ENCODE measurements around the gene TCF4.

The TCF4 gene

GRCh38 chr18:55253814-55254213, 334.2 kb downstream of the TCF4 start:
- DNase-seq = no peak
- intact Hi-C loops (cut with DNase I) = no loop called here

- no peak for DNase-seq
- intact Hi-C loops (cut with DNase I) = no loop called here
Measured at GRCh38 chr18:55252901-55253300, 335.1 kb downstream of the TCF4 start.

GRCh38 chr18:55252053-55252675, 335.8 kb downstream of the TCF4 start:
- no peak for DNase-seq
- intact Hi-C loops (cut with DNase I) = no loop called here

GRCh38 chr18:55251254-55251971, 336.6 kb downstream of the TCF4 start:
- DNase-seq = no peak
- intact Hi-C loops (cut with DNase I) = no loop called here

GRCh38 chr18:55250768-55251173, 337.2 kb downstream of the TCF4 start:
- intact Hi-C loops (cut with DNase I) = no loop called here
- DNase-seq = no peak

GRCh38 chr18:55249550-55249949, 338.4 kb downstream of the TCF4 start:
- intact Hi-C loops (cut with DNase I) = no loop called here

GRCh38 chr18:55248495-55248894, 339.5 kb downstream of the TCF4 start:
- intact Hi-C loops (cut with DNase I) = no loop called here
- no peak for DNase-seq

More at GRCh38 chr18:55249550-55249949, 338.4 kb downstream of the TCF4 start:
- DNase-seq = no peak

- DNase-seq = no peak
- intact Hi-C loops (cut with DNase I) = no loop called here
Measured at GRCh38 chr18:55247032-55247431, 341.0 kb downstream of the TCF4 start.

GRCh38 chr18:55246278-55246677, 341.7 kb downstream of the TCF4 start:
- intact Hi-C loops (cut with DNase I) = no loop called here
- DNase-seq = no peak

- intact Hi-C loops (cut with DNase I) = no loop called here
- no peak for DNase-seq
Measured at GRCh38 chr18:55245211-55245614, 342.8 kb downstream of the TCF4 start.

GRCh38 chr18:55244546-55244945, 343.4 kb downstream of the TCF4 start:
- intact Hi-C loops (cut with DNase I) = no loop called here
- DNase-seq = no peak

- no peak for DNase-seq
- intact Hi-C loops (cut with DNase I) = no loop called here
Measured at GRCh38 chr18:55243857-55244256, 344.1 kb downstream of the TCF4 start.

GRCh38 chr18:55243255-55243654, 344.7 kb downstream of the TCF4 start:
- intact Hi-C loops (cut with DNase I) = no loop called here
- DNase-seq = no peak

- DNase-seq = no peak
- intact Hi-C loops (cut with DNase I) = no loop called here
Measured at GRCh38 chr18:55240978-55241377, 347.0 kb downstream of the TCF4 start.

- intact Hi-C loops (cut with DNase I) = loop anchor here (5.0 to 10.0 kb wide), 3 partner anchors 83 to 1335 kb away; partner anchors contain the start of gene TCF4
- no peak for DNase-seq
Measured at GRCh38 chr18:55239740-55240139, 348.3 kb downstream of the TCF4 start.

- intact Hi-C loops (cut with DNase I) = loop anchor here (5.0 to 10.0 kb wide), 3 partner anchors 85 to 1337 kb away; partner anchors contain the start of gene TCF4
- peak in 3 of 42 donors; percentile 18 to 32 (median 20) for DNase-seq
Measured at GRCh38 chr18:55237660-55238059, 350.3 kb downstream of the TCF4 start.

GRCh38 chr18:55236150-55236931, 351.7 kb downstream of the TCF4 start:
- peak in 4 of 42 donors; percentile 11 to 51 (median 30) for DNase-seq
- intact Hi-C loops (cut with DNase I) = loop anchor here (5.0 to 10.0 kb wide), 3 partner anchors 86 to 1338 kb away; partner anchors contain the start of gene TCF4

- peak in 1 of 42 donors; percentile 6 for DNase-seq
- intact Hi-C loops (cut with DNase I) = loop anchor here (5.0 to 10.0 kb wide), 3 partner anchors 87 to 1340 kb away; partner anchors contain the start of gene TCF4
Measured at GRCh38 chr18:55235094-55235461, 352.9 kb downstream of the TCF4 start.

GRCh38 chr18:55234366-55235093, 353.5 kb downstream of the TCF4 start:
- peak; percentile 61 to 96 (median 86) for DNase-seq
- intact Hi-C loops (cut with DNase I) = loop anchor here (5.0 to 10.0 kb wide), 3 partner anchors 88 to 1340 kb away; partner anchors contain the start of gene TCF4

Measured in head of caudate nucleus (tissue), 42 donors.